CD4-positive, alpha-beta T cell treated with Interleukin-15 for 1 hour (primary cell): Measurements from ENCODE around the gene MTF2.

Experiments used
- DNase-seq: peaks from one replicate; pipeline ENCODE4 v3.0.0-alpha.2; 2020

The MTF2 gene

GRCh38 chr1:93087532-93087931 is 8.4 kb downstream of the MTF2 start:
- no peak for DNase-seq

GRCh38 chr1:93093332-93094006 is 14.4 kb downstream of the MTF2 start:
- no peak for DNase-seq

DNA sequence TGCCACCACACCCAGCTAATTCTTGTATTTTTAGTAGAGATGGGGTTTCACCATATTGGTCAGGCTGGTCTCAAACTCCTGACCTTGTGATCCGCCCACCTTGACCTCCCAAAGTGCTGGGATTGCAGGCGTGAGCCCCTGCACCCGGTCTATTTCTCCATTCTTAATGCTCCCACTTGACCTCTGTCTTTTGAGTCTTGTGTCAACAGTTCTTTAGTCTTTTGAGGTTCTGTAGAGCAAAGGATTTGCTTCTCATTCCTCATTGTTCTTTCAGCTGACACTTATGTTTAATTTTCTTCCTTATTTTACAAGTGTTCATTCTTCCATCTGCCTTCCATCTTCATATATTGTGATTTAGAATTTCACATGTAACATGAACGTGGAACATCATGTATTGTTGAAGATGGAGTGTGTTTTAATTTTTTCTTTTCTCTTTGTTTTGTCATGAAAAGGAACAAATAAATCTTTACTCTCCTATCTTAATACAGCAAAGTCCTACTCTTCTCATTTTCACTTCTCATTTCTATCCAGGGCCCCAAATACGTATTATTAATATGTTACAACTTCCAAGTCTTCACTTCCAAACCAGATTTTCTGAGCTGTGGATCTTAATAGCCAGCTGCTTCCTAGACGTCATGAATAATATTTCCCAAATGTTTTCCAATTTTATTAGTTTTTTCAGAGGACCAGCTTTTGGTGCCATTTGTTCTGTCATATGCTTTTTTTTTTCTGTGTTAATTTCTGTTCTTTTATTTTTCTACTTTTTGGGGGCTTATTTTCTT is 16.9 kb downstream of the MTF2 start:
- DNase-seq: no peak

DNA sequence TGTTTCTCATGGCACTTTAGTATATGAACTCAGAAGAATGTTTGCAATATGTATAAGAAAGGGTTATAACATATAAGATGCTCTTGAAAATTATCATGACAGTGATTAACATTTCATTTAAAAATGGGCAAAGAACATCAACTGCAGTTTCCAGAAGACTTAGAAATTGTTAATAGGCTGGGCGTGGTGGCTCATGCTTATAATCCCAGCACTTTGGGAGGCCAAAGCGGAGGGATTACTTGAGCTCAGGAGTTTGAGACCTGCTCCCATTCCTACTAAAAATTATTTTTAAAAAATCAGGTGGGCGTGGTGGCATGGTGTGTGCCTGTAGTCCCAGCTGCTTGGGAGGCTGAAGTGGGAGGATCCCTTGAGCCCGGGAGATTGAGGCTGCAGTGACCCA is 23.1 kb downstream of the MTF2 start:
- DNase-seq: no peak

GRCh38 chr1:93106226-93106625 is 27.1 kb downstream of the MTF2 start:
- DNase-seq: no peak

DNA sequence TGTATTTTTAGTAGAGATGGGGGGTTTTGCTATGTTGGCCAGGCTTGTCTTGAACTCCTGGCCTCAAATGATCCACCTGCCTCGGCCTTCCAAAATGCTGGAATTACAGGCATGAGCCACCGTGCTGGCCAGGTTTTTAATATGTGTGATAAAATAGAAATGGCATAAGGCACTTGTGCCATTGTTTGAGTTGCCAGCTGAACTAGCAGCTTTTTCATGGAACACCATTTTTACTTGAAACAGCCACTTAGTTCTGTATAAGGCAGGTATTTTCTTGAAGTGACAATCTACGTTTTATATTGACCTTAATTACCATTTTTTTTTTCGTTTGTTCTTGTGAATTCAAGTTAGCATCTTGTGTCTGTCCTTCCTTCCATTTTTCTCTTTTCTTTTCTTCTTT is 28.3 kb downstream of the MTF2 start:
- no peak for DNase-seq

GRCh38 chr1:93108335-93108734 is 29.3 kb downstream of the MTF2 start:
- no peak for DNase-seq

GRCh38 chr1:93109578-93109977 is 30.5 kb downstream of the MTF2 start:
- no peak for DNase-seq

DNA sequence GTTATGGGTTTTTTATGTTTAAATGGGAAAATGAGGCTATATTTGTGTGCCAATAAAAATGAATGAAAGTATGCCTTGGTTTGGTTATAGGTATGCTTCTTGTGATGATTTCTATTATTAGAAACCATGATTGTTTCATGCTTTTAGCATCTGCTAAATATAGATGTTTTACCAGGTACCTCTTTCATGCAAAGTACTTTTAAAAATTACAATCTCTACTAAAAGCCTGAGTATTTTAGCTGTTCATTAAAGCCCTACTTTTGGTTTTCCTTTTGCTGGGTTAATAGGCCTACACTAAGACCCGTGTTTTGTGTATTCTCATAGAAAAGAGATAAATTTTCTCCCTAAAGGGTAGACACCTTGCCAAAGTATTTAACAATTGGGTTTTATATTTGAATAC is 32.0 kb downstream of the MTF2 start:
- DNase-seq: no peak

GRCh38 chr1:93111561-93111960 is 32.5 kb downstream of the MTF2 start:
- DNase-seq: no peak

- DNase-seq: no peak
Observed at GRCh38 chr1:93113127-93113526, 34.0 kb downstream of the MTF2 start.

GRCh38 chr1:93114391-93114790 is 35.3 kb downstream of the MTF2 start:
- no peak for DNase-seq

DNA sequence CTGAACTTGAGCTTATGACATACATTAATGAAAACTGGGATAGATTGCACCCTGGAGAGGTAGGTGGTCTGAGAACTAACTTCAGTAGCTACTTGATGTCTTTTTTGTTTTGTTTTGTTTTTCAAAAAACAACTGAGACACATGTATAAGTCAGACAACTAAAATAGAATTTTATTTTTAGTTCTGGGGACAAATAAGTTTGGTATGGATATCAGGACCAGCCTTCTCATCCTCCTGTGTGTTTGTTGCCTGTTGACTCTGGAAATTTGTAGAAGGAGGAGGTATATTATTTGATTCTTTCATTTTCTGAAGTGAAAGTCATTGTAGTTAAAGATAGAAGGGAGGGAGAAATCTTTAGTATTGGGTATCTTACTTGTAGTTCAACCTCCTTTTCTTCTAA is 41.5 kb downstream of the MTF2 start:
- no peak for DNase-seq

GRCh38 chr1:93123201-93123783 is 44.2 kb downstream of the MTF2 start:
- no peak for DNase-seq

GRCh38 chr1:93124556-93125355 is 45.7 kb downstream of the MTF2 start:
- no peak for DNase-seq

- DNase-seq: no peak
Observed at GRCh38 chr1:93129507-93130099, 50.5 kb downstream of the MTF2 start.

- no peak for DNase-seq
Observed at GRCh38 chr1:93132638-93133037, 53.6 kb downstream of the MTF2 start.

DNA sequence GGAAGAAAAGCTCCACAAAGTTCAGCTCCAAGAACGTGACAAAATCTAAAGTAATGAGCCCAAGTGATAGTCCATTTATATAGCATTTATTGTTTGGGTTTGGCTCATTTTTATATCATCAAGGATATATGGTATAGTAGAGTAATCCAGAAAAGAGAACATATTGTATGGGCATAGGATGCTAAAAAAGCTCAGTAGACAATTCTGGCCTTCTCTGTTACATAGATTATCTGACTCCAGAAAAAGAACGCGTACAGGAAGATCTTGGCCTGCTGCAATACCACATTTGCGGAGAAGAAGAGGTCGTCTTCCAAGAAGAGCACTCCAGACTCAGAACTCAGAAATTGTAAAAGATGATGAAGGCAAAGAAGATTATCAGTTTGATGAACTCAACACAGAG is 57.4 kb downstream of the MTF2 start:
- DNase-seq: no peak

DNA sequence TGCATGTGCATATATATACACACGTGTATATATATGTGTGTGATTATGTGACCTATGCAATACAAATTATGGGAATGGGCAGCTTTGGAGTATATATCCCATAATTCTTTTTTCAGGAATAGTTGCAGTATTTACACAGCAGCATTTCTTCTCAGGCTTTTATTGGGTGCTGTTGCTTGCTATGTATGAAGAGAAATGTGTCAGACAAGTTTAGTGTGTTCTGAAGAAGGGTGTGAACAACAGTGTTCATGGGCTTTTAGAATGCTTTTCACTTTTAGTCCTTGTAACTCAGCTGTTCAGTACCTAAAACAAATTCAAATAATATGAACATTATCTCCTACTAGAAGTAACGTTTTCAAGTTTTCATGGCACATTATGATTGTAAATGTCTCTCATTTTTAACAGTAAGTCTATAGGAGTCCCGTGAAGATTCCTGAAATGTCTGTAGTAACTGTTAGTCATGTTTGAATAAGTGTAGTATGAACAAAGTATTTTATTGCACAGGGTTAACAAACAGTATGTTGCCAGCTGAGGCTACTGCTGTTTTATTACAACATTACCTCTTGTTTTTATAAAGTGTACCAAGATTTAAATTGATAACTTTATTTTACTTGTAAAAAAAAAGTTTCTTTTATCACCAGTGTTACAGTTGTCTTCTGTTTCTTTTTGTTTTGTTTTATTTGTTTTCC is 58.7 kb downstream of the MTF2 start:
- DNase-seq: no peak

GRCh38 chr1:93140106-93140505 is 61.0 kb downstream of the MTF2 start:
- DNase-seq: no peak

DNA sequence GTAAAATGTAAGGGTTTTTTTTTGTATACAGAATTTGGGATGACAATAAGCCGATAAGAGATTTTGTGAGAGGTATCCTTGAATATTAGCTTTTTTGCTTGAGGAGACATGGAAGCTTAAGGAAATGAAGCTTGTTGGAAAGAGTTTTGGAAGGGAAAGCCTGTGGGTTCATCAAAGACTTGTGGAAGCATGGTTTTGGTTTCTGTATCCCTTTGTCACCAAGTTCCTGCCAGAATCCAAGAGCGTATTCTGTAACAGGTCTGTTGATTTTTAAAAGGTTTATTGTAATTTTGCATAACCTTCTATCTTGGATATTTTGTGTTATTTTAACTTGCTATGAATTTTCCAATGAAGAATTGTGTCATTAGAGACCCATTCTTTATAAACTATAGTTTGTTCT is 63.1 kb downstream of the MTF2 start:
- no peak for DNase-seq

DNA sequence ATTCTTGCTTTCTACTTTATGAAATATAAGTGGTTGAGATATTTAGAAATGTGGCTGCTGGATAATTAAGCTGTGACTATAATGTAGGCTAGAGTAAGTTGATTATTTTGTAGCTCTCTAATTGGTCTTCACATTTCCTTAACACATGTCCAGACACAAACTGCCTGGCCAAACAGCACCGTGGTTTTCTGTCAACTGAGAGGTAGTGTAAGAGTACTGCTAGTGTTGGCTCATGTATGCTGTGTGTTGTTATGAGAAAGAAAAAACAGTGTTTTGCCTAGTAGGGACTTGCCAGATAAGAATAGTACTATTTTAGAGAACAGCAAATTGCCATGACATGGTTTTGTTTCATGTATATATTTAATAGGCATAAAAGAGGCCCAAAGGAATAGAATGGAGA is 64.1 kb downstream of the MTF2 start:
- no peak for DNase-seq
